ENCODE data around the gene KITLG. TPM values are rescaled to one million over a fixed set of nuclear protein-coding genes. Genes with fewer than 3 reads are reported as not detected.

The KITLG gene
- polyA plus RNA-seq, 2 of the 4 experiments (the other 2 are of a cell fraction) = 8.0 to 10.1 TPM

DNA sequence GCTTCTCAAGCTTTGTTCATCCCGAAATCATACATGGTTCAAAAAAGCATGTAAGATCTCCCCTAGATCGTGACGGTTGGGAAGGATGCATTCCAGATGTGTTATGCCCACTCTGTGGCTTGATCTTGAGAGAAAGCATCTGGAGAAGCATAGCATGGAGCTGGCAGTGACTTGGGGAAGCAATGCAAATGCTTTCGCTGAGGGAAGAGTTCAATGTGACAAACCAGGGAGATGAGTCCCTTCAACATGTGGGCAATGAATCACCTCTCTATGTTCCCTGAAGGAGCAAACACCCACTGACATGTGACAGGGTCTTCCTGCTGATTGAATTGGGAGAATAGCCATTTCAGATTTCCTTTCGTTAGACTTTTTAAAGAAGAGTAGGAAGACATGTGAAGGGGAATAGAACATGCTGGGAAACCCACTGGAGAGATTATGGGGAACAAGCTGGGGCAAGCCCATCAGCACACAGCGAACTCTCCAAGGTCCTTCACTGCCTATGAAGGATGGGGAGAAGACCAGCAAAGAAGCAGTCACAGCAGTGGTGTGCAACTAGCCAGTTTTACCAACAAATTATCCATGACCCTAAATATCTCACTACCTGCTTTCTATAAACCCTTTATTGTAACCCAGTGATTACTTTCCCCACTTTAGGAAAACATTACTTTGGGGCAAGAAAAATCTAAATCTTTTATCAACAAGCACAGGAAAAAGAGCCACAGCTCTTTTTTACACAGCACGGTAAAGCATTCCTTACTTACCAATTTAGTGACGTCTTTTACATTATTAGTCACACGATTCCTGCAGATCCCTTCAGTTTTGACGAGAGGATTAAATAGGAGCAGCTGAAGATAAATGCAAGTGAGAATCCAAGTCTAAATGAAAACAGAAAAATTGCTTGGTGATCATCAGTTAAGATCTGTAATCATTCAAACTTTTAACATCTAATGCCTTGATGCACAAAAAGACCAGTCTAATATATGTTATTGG is 35.0 kb downstream of the KITLG start:
- no peaks in the 10 kb centered on the region for H3K9me3 ChIP-seq
- H3K27ac ChIP-seq = peak overlapping the region in 1 of 2 experiments; percentile 1; a peak in 1 of 6 replicates
- FAIRE-seq = no peak
- CTCF ChIA-PET = no interaction called here
- no peak overlapping the region for H3K4me2 ChIP-seq
- no peak for ATAC-seq
- H3K4me3 ChIP-seq = no peak overlapping the region
- WGBS (ENCODE audit: missing lambda C conversion rate) = 83% methylated on average over 10 of the region's 10 CpGs
- DNase-seq (ENCODE audit: low read depth in 1 of 2, low spot score in 1 of 2) = no peak
- peaks cover 37% of the 10 kb centered on the region; the same call in 2 of the 3 replicates for H3K4me1 ChIP-seq
- POLR2A ChIA-PET = no interaction called here
- no peak for TF ChIP-seq EHF (CRISPR knock-in tag; IDR thresholded peaks at IDR 0.05)
- no peak for TF ChIP-seq POLR2A (IDR thresholded peaks at IDR 0.05; ENCODE audit: low read length)
- no peak for TF ChIP-seq FOXS1 (CRISPR knock-in tag; IDR thresholded peaks at IDR 0.05)
- TF ChIP-seq POLR2AphosphoS2 (conservative IDR thresholded peaks at IDR 0.05; ENCODE audit: low read length) = no peak
- TF ChIP-seq ELK1 (IDR thresholded peaks at IDR 0.05; ENCODE audit: low read depth, low read length) = no peak
- TF ChIP-seq ZC3H11A (IDR thresholded peaks at IDR 0.05) = no peak
- no peak for TF ChIP-seq CBX8 (IDR thresholded peaks at IDR 0.05)
- no peak for TF ChIP-seq NFE2L2 (conservative IDR thresholded peaks at IDR 0.05; ENCODE audit: low read length)
- TF ChIP-seq FOSL2 (IDR thresholded peaks at IDR 0.05) = no peak
- no peak for TF ChIP-seq FOSL2 (CRISPR knock-in tag; IDR thresholded peaks at IDR 0.05)
- TF ChIP-seq NPAS2 (CRISPR knock-in tag; IDR thresholded peaks at IDR 0.05; ENCODE audit: borderline replicate concordance) = no peak
- no peak for TF ChIP-seq MAFK (IDR thresholded peaks at IDR 0.05; ENCODE audit: partially characterized antibody)
- TF ChIP-seq HOXB5 (CRISPR knock-in tag; IDR thresholded peaks at IDR 0.05) = no peak
- TF ChIP-seq ZSCAN20 (CRISPR knock-in tag; IDR thresholded peaks at IDR 0.05) = no peak

- DNase-seq (ENCODE audit: low read depth in 1 of 2, low spot score in 1 of 2) (no peak), FAIRE-seq (no peak), ATAC-seq (no peak)
- H3K4me1 ChIP-seq = peaks cover 13% of the 10 kb centered on the region; the same call in 1 of the 3 replicates
- H3K27ac ChIP-seq = no peak overlapping the region; a peak in 1 of 6 replicates
- no peak overlapping the region for H3K4me2 ChIP-seq
- WGBS (ENCODE audit: missing lambda C conversion rate) = 0% methylated on average over 1 of the region's 1 CpG
- H3K9me3 ChIP-seq = no peaks in the 10 kb centered on the region
- no peak overlapping the region for H3K4me3 ChIP-seq
- ChIA-PET POLR2A (no interaction called here), CTCF (no interaction called here)
- TF ChIP-seq RCOR1 (IDR thresholded peaks at IDR 0.05; ENCODE audit: low read depth, low read length) (no peak), GATA3 (IDR thresholded peaks at IDR 0.05; ENCODE audit: borderline replicate concordance) (no peak), NFE2L2 (conservative IDR thresholded peaks at IDR 0.05; ENCODE audit: low read length) (no peak), CBX8 (IDR thresholded peaks at IDR 0.05) (no peak), TP53 (CRISPR knock-in tag; IDR thresholded peaks at IDR 0.05) (no peak), HEYL (CRISPR knock-in tag; IDR thresholded peaks at IDR 0.05) (no peak), FOSB (CRISPR knock-in tag; IDR thresholded peaks at IDR 0.05) (no peak), JUN (IDR thresholded peaks at IDR 0.05) (no peak), ZSCAN20 (CRISPR knock-in tag; IDR thresholded peaks at IDR 0.05) (no peak), KDM5A (IDR thresholded peaks at IDR 0.05) (no peak), ZC3H11A (IDR thresholded peaks at IDR 0.05) (no peak), HOXB13 (CRISPR knock-in tag; IDR thresholded peaks at IDR 0.05; ENCODE audit: low read depth) (no peak), RARB (CRISPR knock-in tag; IDR thresholded peaks at IDR 0.05) (no peak), RFX5 (IDR thresholded peaks at IDR 0.05) (no peak), HOXB5 (CRISPR knock-in tag; IDR thresholded peaks at IDR 0.05) (no peak), HOXA7 (CRISPR knock-in tag; IDR thresholded peaks at IDR 0.05) (no peak), ESRRA (IDR thresholded peaks at IDR 0.05; ENCODE audit: borderline replicate concordance, low read length) (no peak), ZFP36 (IDR thresholded peaks at IDR 0.05; ENCODE audit: borderline replicate concordance, partially characterized antibody) (no peak)
- TF ChIP-seq, protein P1, sequence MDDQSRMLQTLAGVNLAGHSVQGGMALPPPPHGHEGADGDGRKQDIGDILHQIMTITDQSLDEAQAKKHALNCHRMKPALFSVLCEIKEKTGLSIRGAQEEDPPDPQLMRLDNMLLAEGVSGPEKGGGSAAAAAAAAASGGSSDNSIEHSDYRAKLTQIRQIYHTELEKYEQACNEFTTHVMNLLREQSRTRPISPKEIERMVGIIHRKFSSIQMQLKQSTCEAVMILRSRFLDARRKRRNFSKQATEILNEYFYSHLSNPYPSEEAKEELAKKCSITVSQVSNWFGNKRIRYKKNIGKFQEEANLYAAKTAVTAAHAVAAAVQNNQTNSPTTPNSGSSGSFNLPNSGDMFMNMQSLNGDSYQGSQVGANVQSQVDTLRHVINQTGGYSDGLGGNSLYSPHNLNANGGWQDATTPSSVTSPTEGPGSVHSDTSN (IDR thresholded peaks at IDR 0.05) = no peak
Observed at GRCh38 chr12:88539893-88540292, 40.4 kb downstream of the KITLG start.
